SHP77 treated with DMSO at 0.1 percent for 48 hours (cell line): ENCODE data around the gene TRIML2.

Source experiments
- DNase-seq: peaks from one replicate; lab custom pipeline; 2025; lab: John Stamatoyannopoulos, UW

Gene TRIML2

GRCh38 chr4:188109157-188109755 lies at the start of gene TRIML2:
Gene TRIML2, minus strand, starts transcription at chr4:188109603. Its CDS starts 4,235 bp downstream, at chr4:188105368.
- DNase-seq = no peak

GRCh38 chr4:188158336-188158735 lies 48.9 kb upstream of the TRIML2 start:
- DNase-seq = no peak

- no peak for DNase-seq
Measured at GRCh38 chr4:188154668-188155405, 45.4 kb upstream of the TRIML2 start.

- no peak for DNase-seq
Measured at GRCh38 chr4:188147776-188148175, 38.4 kb upstream of the TRIML2 start.

- DNase-seq = no peak
Measured at GRCh38 chr4:188147176-188147575, 37.8 kb upstream of the TRIML2 start.

GRCh38 chr4:188146618-188147017 lies 37.2 kb upstream of the TRIML2 start:
- DNase-seq = no peak

- DNase-seq = no peak
Measured at GRCh38 chr4:188145601-188146000, 36.2 kb upstream of the TRIML2 start.

GRCh38 chr4:188143731-188144130 lies 34.3 kb upstream of the TRIML2 start:
- no peak for DNase-seq

- no peak for DNase-seq
Measured at GRCh38 chr4:188139671-188140070, 30.3 kb upstream of the TRIML2 start.

- no peak for DNase-seq
Measured at GRCh38 chr4:188139141-188139540, 29.7 kb upstream of the TRIML2 start, which contains the start of gene TRIML1. Gene TRIML1, plus strand, starts transcription at chr4:188139441. Its CDS starts 118 bp downstream, at chr4:188139559.

- no peak for DNase-seq
Measured at GRCh38 chr4:188138227-188138626, 28.8 kb upstream of the TRIML2 start.

- no peak for DNase-seq
Measured at GRCh38 chr4:188132232-188132631, 22.8 kb upstream of the TRIML2 start.

GRCh38 chr4:188130355-188130754 lies 21.0 kb upstream of the TRIML2 start:
- DNase-seq = no peak

- no peak for DNase-seq
Measured at GRCh38 chr4:188127214-188127874, 17.9 kb upstream of the TRIML2 start.

- DNase-seq = no peak
Measured at GRCh38 chr4:188121530-188121929, 12.1 kb upstream of the TRIML2 start.

GRCh38 chr4:188117631-188118324 lies 8.4 kb upstream of the TRIML2 start:
- no peak for DNase-seq

GRCh38 chr4:188113156-188113555 lies 3.8 kb upstream of the TRIML2 start:
- no peak for DNase-seq

GRCh38 chr4:188111955-188112354 lies 2.6 kb upstream of the TRIML2 start:
- no peak for DNase-seq

- no peak for DNase-seq
Measured at GRCh38 chr4:188110741-188111471, 1.5 kb upstream of the TRIML2 start.

- no peak for DNase-seq
Measured at GRCh38 chr4:188110036-188110435, 633 bp upstream of the TRIML2 start.

GRCh38 chr4:188107931-188108843 lies 1.2 kb downstream of the TRIML2 start:
- DNase-seq = no peak
